HCT116 (cell line): Measurements from ENCODE around the gene MRPS17. TPM values are rescaled to one million over a fixed set of nuclear protein-coding genes. Genes with fewer than 3 reads are reported as not detected.

ENCODE experiments used
- ATAC-seq: fragments of 200-7000 bp; cut with Tn5 transposase; 2 replicates; pipeline ENCODE4 v1.9.1; 2020; ENCODE audit warnings: mild to moderate bottlenecking, moderate library complexity
- BruUV-seq: library from RNA; stranded (reverse); fragments of 400-500 nt; replicated peaks from 2 replicates; lab custom pipeline; 2021; lab: Mats Ljungman, UMichigan
- CTCF ChIA-PET: fragments of 300-600 bp; sonication (Branson Sonifier 250); formaldehyde crosslinking; loops from one replicate; lab custom pipeline; 2021; ENCODE audit warnings: antibody characterized with exemption; lab: Charles Lee
- POLR2A ChIA-PET: fragments of 300-600, 350-600 bp; sonication (Branson Sonifier 250); formaldehyde crosslinking; loops from one replicate; lab custom pipeline; 2021; ENCODE audit warnings: antibody characterized with exemption; lab: Charles Lee
- RAD21 ChIA-PET, 2 experiments: fragments of 300-600 bp; sonication (Branson Sonifier 250); formaldehyde crosslinking; loops; one replicate each; lab custom pipeline; 2023; ENCODE audit warnings: low total read pairs in 2 of 2; ENCODE audit not compliant: uncharacterized antibody in 2 of 2, unreplicated experiment in 2 of 2, low non-redundant PET in 1 of 2; lab: Charles Lee
- DNase-seq: peaks from one replicate; pipeline ENCODE4 v3.0.0-alpha.2; 2010; ENCODE audit warnings: low read depth, low spot score
- H2AFZ ChIP-seq: fragments of 200-600 bp; shearing (Covaris generic), sonication (generic); 2 replicates; pipeline ENCODE4 v1.6.1; 2017; ENCODE audit warnings: low read depth, mixed run types, mixed read lengths, antibody characterized with exemption, low read length; ENCODE audit not compliant: poor library complexity, severe bottlenecking
- H3K27ac ChIP-seq: 2 replicates; pipeline ENCODE4 v1.5.1; 2012; ENCODE audit warnings: low read depth, low read length
- H3K27me3 ChIP-seq: fragments of 200-600 bp; sonication (generic); 2 replicates; pipeline ENCODE4 v1.6.1; 2016; ENCODE audit warnings: mixed run types, low read length, mixed read lengths; ENCODE audit not compliant: insufficient read depth
- H3K36me3 ChIP-seq, 2 experiments: fragments of 200-500 bp in 1 of 2; fragments of 200-600 bp in 1 of 2; sonication (Bioruptor generic) in 1 of 2; sonication (generic) in 1 of 2; 2 replicates each; pipeline versions ENCODE4 v1.5.1 to v1.6.1; 2014 to 2016; ENCODE audit warnings: low read length in 2 of 2, inconsistent platforms in 1 of 2, mixed read lengths in 1 of 2, mixed run types in 1 of 2; ENCODE audit not compliant: insufficient read depth in 2 of 2, control insufficient read depth in 1 of 2
- H3K4me1 ChIP-seq, 2 experiments: fragments of 200-600 bp in 1 of 2; sonication (generic) in 1 of 2; 2 replicates each; pipeline versions ENCODE4 v1.5.1 to v1.6.1; 2012 to 2017; ENCODE audit warnings: low read length in 2 of 2, inconsistent platforms in 1 of 2, mild to moderate bottlenecking in 1 of 2, mixed read lengths in 1 of 2, mixed run types in 1 of 2, moderate library complexity in 1 of 2; ENCODE audit not compliant: insufficient read depth in 2 of 2, control insufficient read depth in 1 of 2
- H3K4me2 ChIP-seq: fragments of 200-600 bp; sonication (generic); 2 replicates; pipeline ENCODE4 v1.6.1; 2017; ENCODE audit warnings: mixed run types, low read length, mixed read lengths
- H3K4me3 ChIP-seq, 2 experiments: fragments of 200-600 bp in 1 of 2; sonication (generic) in 1 of 2; replicated peaks in 1 of 2; 2 replicates each; pipeline ENCODE4 v1.5.1; 2011 to 2016; ENCODE audit warnings: low read length in 2 of 2, control low read depth in 1 of 2, low read depth in 1 of 2, mild to moderate bottlenecking in 1 of 2, mixed read lengths in 1 of 2, mixed run types in 1 of 2
- H3K79me2 ChIP-seq: fragments of 200-600 bp; sonication (generic); 2 replicates; pipeline ENCODE4 v1.6.1; 2017; ENCODE audit warnings: mild to moderate bottlenecking, mixed run types, low read length, moderate library complexity, mixed read lengths; ENCODE audit not compliant: insufficient read depth
- H3K9ac ChIP-seq: fragments of 200-600 bp; sonication (generic); 2 replicates; pipeline ENCODE4 v1.6.1; 2016; ENCODE audit warnings: low read length, mixed read lengths
- H3K9me2 ChIP-seq: fragments of 200-600 bp; sonication (generic), shearing (Covaris generic); 2 replicates; pipeline ENCODE4 v1.6.1; 2017; ENCODE audit warnings: mixed run types, mild to moderate bottlenecking, moderate library complexity; ENCODE audit not compliant: insufficient read depth
- H3K9me3 ChIP-seq, 2 experiments: fragments of 200-500 bp in 1 of 2; fragments of 200-600 bp in 1 of 2; sonication (Bioruptor generic) in 1 of 2; sonication (generic) in 1 of 2; 2 replicates each; pipeline ENCODE4 v1.6.1; 2014 to 2017; ENCODE audit warnings: low read length in 2 of 2, mixed read lengths in 2 of 2, inconsistent platforms in 1 of 2, low read depth in 1 of 2, mild to moderate bottlenecking in 1 of 2, mixed run types in 1 of 2, moderate library complexity in 1 of 2; ENCODE audit not compliant: control insufficient read depth in 1 of 2, insufficient read depth in 1 of 2
- H4K20me1 ChIP-seq: fragments of 200-600 bp; sonication (generic), shearing (Covaris generic); 2 replicates; pipeline ENCODE4 v1.6.1; 2017; ENCODE audit warnings: mixed run types, mild to moderate bottlenecking, moderate library complexity; ENCODE audit not compliant: insufficient read depth
- ATF3 ChIP-seq: IDR thresholded peaks from 2 replicates; pipeline ENCODE4 v1.6.1; 2012
- CBX3 ChIP-seq: IDR thresholded peaks from 2 replicates; pipeline ENCODE4 v1.6.1; 2012; ENCODE audit warnings: low read depth
- CEBPB ChIP-seq: IDR thresholded peaks from 2 replicates; pipeline ENCODE4 v1.6.1; 2012; ENCODE audit warnings: low read depth
- EGR1 ChIP-seq: IDR thresholded peaks from 2 replicates; pipeline ENCODE4 v1.6.1; 2012; ENCODE audit warnings: low read depth
- ELF1 ChIP-seq: IDR thresholded peaks from 2 replicates; pipeline ENCODE4 v1.6.1; 2012; ENCODE audit warnings: low read depth, borderline replicate concordance
- EZH2 ChIP-seq: fragments of 200-600 bp; sonication (generic); IDR thresholded peaks from 2 replicates; pipeline ENCODE4 v1.6.1; 2017; ENCODE audit warnings: antibody characterized with exemption, mixed run types
- JUND ChIP-seq: IDR thresholded peaks from 2 replicates; pipeline ENCODE4 v1.6.1; 2012
- POLR2A ChIP-seq: IDR thresholded peaks from 2 replicates; pipeline ENCODE4 v1.7.0; 2011; ENCODE audit warnings: borderline replicate concordance; ENCODE audit not compliant: insufficient read depth, insufficient read length; ENCODE audit errors: extremely low read depth
- RAD21 ChIP-seq: IDR thresholded peaks from 2 replicates; pipeline ENCODE4 v1.6.1; 2012; ENCODE audit warnings: low read depth, mild to moderate bottlenecking
- REST ChIP-seq: IDR thresholded peaks from 2 replicates; pipeline ENCODE4 v1.6.1; 2012; ENCODE audit warnings: low read depth
- SIN3A ChIP-seq: IDR thresholded peaks from 2 replicates; pipeline ENCODE4 v1.6.1; 2012; ENCODE audit warnings: low read depth
- SP1 ChIP-seq: IDR thresholded peaks from 2 replicates; pipeline ENCODE4 v1.6.1; 2012; ENCODE audit warnings: low read depth
- TCF7L2 ChIP-seq: IDR thresholded peaks from 2 replicates; pipeline ENCODE4 v1.7.0; 2011; ENCODE audit warnings: borderline replicate concordance, inconsistent platforms; ENCODE audit not compliant: insufficient read depth, insufficient read length; ENCODE audit errors: extremely low read depth
- YY1 ChIP-seq: IDR thresholded peaks from 2 replicates; pipeline ENCODE4 v1.6.1; 2011; ENCODE audit warnings: low read length, low read depth, moderate library complexity, mild to moderate bottlenecking; ENCODE audit not compliant: insufficient replicate concordance; ENCODE audit errors: extremely low read depth
- ZBTB33 ChIP-seq: IDR thresholded peaks from 2 replicates; pipeline ENCODE4 v1.6.1; 2011; ENCODE audit warnings: mild to moderate bottlenecking, low read length, moderate library complexity; ENCODE audit not compliant: insufficient replicate concordance; ENCODE audit errors: extremely low read depth
- ZFX ChIP-seq: fragments of 450-650 bp; IDR thresholded peaks from 2 replicates; pipeline ENCODE4 v1.6.1; 2017
- ZNF274 ChIP-seq: fragments of 200-500 bp; sonication (Bioruptor generic); IDR thresholded peaks from 2 replicates; pipeline ENCODE4 v1.6.1; 2014; ENCODE audit warnings: mild to moderate bottlenecking, low read depth, low read length, inconsistent platforms
- intact Hi-C: fragments of 100-400 bp; cut with micrococcal nuclease; formaldehyde crosslinking; loops from 2 replicates; pipeline ENCODE4 v1.10.0; 2022
- total RNA-seq: library from RNA; stranded (reverse); gene quantifications from one replicate; pipeline ENCODE4 v1.2.1, GENCODE V29; 2021; ENCODE audit not compliant: unreplicated experiment

The MRPS17 gene
- total RNA-seq, 1 experiment from 2014 or later: 27.5 TPM

- TF ChIP-seq TCF7L2 (no peak), CBX3 (no peak), RAD21 (no peak), SIN3A (no peak), ZNF274 (no peak), JUND (no peak), SP1 (no peak), EGR1 (no peak), ZFX (no peak), ELF1 (no peak)
- TF ChIP-seq, all 23 proteins: peak for 0
These were observed 14.2 kb downstream of the MRPS17 start (continued) for GRCh38 chr7:55965805-55966421.

GRCh38 chr7:55966851-55967250 lies 15.2 kb downstream of the MRPS17 start:
- Histone ChIP-seq H3K4me1 (peaks cover 9 to 18% of the 10 kb centered on the region in 2 experiments), H3K4me3 (no peak overlapping the region), H3K9me3 (no peaks in the 10 kb centered on the region), H3K9me2 (no peaks in the 10 kb centered on the region), H3K36me3 (no peaks in the 10 kb centered on the region), H4K20me1 (no peaks in the 10 kb centered on the region), H2AFZ (no peak overlapping the region), H3K79me2 (peaks cover 56% of the 10 kb centered on the region), H3K27me3 (no peaks in the 10 kb centered on the region), H3K4me2 (no peak overlapping the region), H3K9ac (no peak overlapping the region), H3K27ac (no peak overlapping the region)
- no TSS peak for BruUV-seq
- TF ChIP-seq CEBPB: no peak
- no peak for TF ChIP-seq EZH2
- no peak for TF ChIP-seq ZBTB33
- no peak for TF ChIP-seq ZNF274
- no peak for TF ChIP-seq ATF3
- TF ChIP-seq POLR2A: no peak
- no peak for TF ChIP-seq YY1
- TF ChIP-seq ZFX: no peak
- TF ChIP-seq REST: no peak
- TF ChIP-seq RAD21: no peak
- no peak for TF ChIP-seq TCF7L2
- ChIA-PET RAD21 (no interaction called here), CTCF (no interaction called here), POLR2A (no interaction called here)
- intact Hi-C loops: loop anchor here (10.0 kb wide), 1 partner anchor 222 kb away; no protein-coding TSS in a partner anchor
- no peak for DNase-seq
- ATAC-seq: no peak
